Measurements from ENCODE around the gene TAF5.

Gene TAF5

GRCh38 chr10:103367782-103368518 lies at the start of gene TAF5:
Gene TAF5, plus strand, starts transcription at chr10:103367976. Its CDS starts 14 bp downstream, at chr10:103367990.
- Histone ChIP-seq H3K9ac (peak within 1 kb of the TSS; percentile 7), H3K4me3 (ENCODE audit: low read depth, low read length) (peak within 1 kb of the TSS; percentile 79), H3K4me1 (no peaks in the 10 kb centered on the region), H3K4me2 (ENCODE audit: low read length) (peak within 1 kb of the TSS; percentile 89), H3K27ac (peak within 1 kb of the TSS; percentile 75), H3K9me3 (ENCODE audit: control insufficient read depth, low read length) (no peaks in the 10 kb centered on the region), H3K79me2 (peaks cover 14% of the 10 kb centered on the region), H3K27me3 (ENCODE audit: control insufficient read depth, insufficient read depth, low read length) (no peaks in the 10 kb centered on the region), H3K36me3 (ENCODE audit: control insufficient read depth, insufficient read depth, low read length) (no peaks in the 10 kb centered on the region), H2AFZ (peak within 1 kb of the TSS; percentile 93)
- TF ChIP-seq CTCF (IDR thresholded peaks at IDR 0.05) = peak; percentile 28

DNA sequence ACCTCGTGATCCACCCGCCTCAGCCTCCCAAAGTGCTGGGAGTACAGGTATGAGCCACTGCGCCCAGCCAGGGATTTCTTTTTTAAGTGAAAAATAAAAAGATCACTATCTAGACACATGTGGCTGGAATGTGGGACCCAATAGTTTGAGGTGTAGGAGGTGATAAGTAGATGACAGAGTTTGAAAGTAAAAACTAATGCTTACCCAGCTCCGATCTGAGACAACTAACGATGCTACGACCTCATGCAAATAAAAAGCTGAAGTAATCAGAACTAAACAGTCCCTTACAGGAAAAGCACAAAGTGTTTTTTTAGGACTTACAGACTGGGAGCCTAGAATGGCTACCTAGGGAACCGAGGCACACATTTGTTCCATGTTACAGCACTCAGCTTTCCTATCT lies 39.9 kb upstream of the TAF5 start:
- Histone ChIP-seq H2AFZ (no peak overlapping the region), H3K27me3 (ENCODE audit: control insufficient read depth, insufficient read depth, low read length) (no peaks in the 10 kb centered on the region), H3K4me3 (ENCODE audit: low read depth, low read length) (no peak overlapping the region), H3K9ac (no peak overlapping the region), H3K9me3 (ENCODE audit: control insufficient read depth, low read length) (no peaks in the 10 kb centered on the region), H3K27ac (no peak overlapping the region), H3K79me2 (peaks cover 4% of the 10 kb centered on the region), H3K36me3 (ENCODE audit: control insufficient read depth, insufficient read depth, low read length) (no peaks in the 10 kb centered on the region), H3K4me2 (ENCODE audit: low read length) (no peak overlapping the region), H3K4me1 (no peaks in the 10 kb centered on the region)
- TF ChIP-seq CTCF (IDR thresholded peaks at IDR 0.05) = no peak

- H3K36me3 ChIP-seq (ENCODE audit: control insufficient read depth, insufficient read depth, low read length) = no peaks in the 10 kb centered on the region
- no peak overlapping the region for H3K4me3 ChIP-seq (ENCODE audit: low read depth, low read length)
- no peak overlapping the region for H3K27ac ChIP-seq
- H3K9me3 ChIP-seq (ENCODE audit: control insufficient read depth, low read length) = no peaks in the 10 kb centered on the region
- no peaks in the 10 kb centered on the region for H3K4me1 ChIP-seq
- peaks cover 4% of the 10 kb centered on the region for H3K79me2 ChIP-seq
- H3K27me3 ChIP-seq (ENCODE audit: control insufficient read depth, insufficient read depth, low read length) = no peaks in the 10 kb centered on the region
- H2AFZ ChIP-seq = no peak overlapping the region
- peak; percentile 75 for TF ChIP-seq CTCF (IDR thresholded peaks at IDR 0.05)
- H3K4me2 ChIP-seq (ENCODE audit: low read length) = no peak overlapping the region
- H3K9ac ChIP-seq = no peak overlapping the region
Observed at GRCh38 chr10:103333934-103334520, 33.7 kb upstream of the TAF5 start.

DNA sequence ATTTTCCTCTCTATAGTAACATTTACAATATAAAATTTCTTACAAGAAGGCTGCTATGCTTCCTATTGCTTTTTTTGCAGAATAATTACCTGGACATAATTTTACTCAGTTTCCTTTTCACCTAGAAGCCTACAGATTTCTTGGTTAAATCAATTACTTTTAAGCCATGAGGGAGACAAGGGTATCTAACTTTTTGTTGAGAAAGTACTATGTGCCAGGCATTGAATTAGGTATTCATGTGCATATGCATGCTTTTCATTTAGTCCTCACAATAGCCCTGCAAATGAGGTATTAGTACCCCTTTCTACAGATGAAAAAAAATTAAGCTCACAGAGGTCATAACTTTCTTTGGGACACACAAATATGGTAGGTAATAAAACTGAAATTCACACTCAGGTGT lies 33.2 kb upstream of the TAF5 start:
- Histone ChIP-seq H3K27ac (no peak overlapping the region), H3K27me3 (ENCODE audit: control insufficient read depth, insufficient read depth, low read length) (no peaks in the 10 kb centered on the region), H3K79me2 (peaks cover 4% of the 10 kb centered on the region), H3K4me1 (no peaks in the 10 kb centered on the region), H3K9ac (no peak overlapping the region), H2AFZ (no peak overlapping the region), H3K36me3 (ENCODE audit: control insufficient read depth, insufficient read depth, low read length) (no peaks in the 10 kb centered on the region), H3K4me3 (ENCODE audit: low read depth, low read length) (no peak overlapping the region), H3K9me3 (ENCODE audit: control insufficient read depth, low read length) (no peaks in the 10 kb centered on the region), H3K4me2 (ENCODE audit: low read length) (no peak overlapping the region)
- TF ChIP-seq CTCF (IDR thresholded peaks at IDR 0.05) = no peak

Measured in parathyroid adenoma (tissue), 2 donors.